Uterus (tissue), 2 donors: ENCODE results near the gene MED1.

Experiments
- CTCF ChIP-seq, 4 experiments: fragments of 200-600 bp in 2 of 4; fragments of 450-650 bp in 2 of 4; sonication (generic) in 2 of 4; IDR thresholded peaks; one replicate each; pipeline ENCODE4 v1.5.1; 2016 to 2019; ENCODE audit warnings: antibody characterized with exemption in 4 of 4, mild to moderate bottlenecking in 2 of 4, moderate library complexity in 1 of 4
- POLR2A ChIP-seq, 2 donors: fragments of 450-650 bp; IDR thresholded peaks; one replicate each; pipeline ENCODE4 v1.6.1; 2016; ENCODE audit warnings: antibody characterized with exemption in 2 of 2, mild to moderate bottlenecking in 1 of 2, moderate library complexity in 1 of 2

GRCh38 chr17:39485555-39485954 lies 34.5 kb upstream of the MED1 start:
- TF ChIP-seq CTCF (IDR thresholded peaks at IDR 0.05) (no peak), POLR2A (IDR thresholded peaks at IDR 0.05) (no peak)
